AG10803 (cell line): ENCODE data around the gene SIVA1.

Experiments
- DNase-seq: peaks from one replicate; pipeline ENCODE4 v3.0.0; 2010; ENCODE audit warnings: low read depth
- H3K4me3 ChIP-seq: 2 replicates; pipeline ENCODE4 v1.5.1; 2011; ENCODE audit warnings: mild to moderate bottlenecking, low read length, control low read depth
- TF ChIP-seq, protein P1 (sequence below): conservative IDR thresholded peaks from 2 replicates; pipeline ENCODE4 v1.5.1; 2011; ENCODE audit warnings: mild to moderate bottlenecking, low read length, control low read depth, inconsistent platforms

The SIVA1 gene

GRCh38 chr14:104784218-104784568, 31.2 kb downstream of the SIVA1 start:
- DNase-seq = no peak
- H3K4me3 ChIP-seq = no peak overlapping the region
- TF ChIP-seq, protein P1, sequence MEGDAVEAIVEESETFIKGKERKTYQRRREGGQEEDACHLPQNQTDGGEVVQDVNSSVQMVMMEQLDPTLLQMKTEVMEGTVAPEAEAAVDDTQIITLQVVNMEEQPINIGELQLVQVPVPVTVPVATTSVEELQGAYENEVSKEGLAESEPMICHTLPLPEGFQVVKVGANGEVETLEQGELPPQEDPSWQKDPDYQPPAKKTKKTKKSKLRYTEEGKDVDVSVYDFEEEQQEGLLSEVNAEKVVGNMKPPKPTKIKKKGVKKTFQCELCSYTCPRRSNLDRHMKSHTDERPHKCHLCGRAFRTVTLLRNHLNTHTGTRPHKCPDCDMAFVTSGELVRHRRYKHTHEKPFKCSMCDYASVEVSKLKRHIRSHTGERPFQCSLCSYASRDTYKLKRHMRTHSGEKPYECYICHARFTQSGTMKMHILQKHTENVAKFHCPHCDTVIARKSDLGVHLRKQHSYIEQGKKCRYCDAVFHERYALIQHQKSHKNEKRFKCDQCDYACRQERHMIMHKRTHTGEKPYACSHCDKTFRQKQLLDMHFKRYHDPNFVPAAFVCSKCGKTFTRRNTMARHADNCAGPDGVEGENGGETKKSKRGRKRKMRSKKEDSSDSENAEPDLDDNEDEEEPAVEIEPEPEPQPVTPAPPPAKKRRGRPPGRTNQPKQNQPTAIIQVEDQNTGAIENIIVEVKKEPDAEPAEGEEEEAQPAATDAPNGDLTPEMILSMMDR = no peak

GRCh38 chr14:104784846-104785707, 32.1 kb downstream of the SIVA1 start:
- TF ChIP-seq, protein P1 = no peak
- no peak overlapping the region for H3K4me3 ChIP-seq
- DNase-seq = no peak

DNA sequence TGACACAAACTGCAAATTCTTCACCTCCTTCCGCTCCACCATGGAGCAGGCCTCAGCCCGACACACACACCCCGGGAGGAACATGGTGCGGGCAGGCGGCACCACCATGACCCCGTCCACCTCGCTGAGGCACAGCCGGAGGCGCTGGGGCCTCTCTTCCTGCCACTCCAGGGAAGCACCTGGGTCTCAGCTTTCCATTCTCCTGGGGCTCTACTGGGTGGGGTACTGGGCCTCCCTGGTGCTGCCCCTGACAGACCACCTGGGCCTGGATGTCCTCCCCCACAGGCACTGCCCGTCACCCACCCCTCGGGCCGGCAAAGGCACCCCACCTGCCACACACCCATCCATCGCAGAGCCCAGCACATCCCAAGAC, 32.7 kb downstream of the SIVA1 start:
- TF ChIP-seq, protein P1 = no peak
- no peak for DNase-seq
- H3K4me3 ChIP-seq = no peak overlapping the region

DNA sequence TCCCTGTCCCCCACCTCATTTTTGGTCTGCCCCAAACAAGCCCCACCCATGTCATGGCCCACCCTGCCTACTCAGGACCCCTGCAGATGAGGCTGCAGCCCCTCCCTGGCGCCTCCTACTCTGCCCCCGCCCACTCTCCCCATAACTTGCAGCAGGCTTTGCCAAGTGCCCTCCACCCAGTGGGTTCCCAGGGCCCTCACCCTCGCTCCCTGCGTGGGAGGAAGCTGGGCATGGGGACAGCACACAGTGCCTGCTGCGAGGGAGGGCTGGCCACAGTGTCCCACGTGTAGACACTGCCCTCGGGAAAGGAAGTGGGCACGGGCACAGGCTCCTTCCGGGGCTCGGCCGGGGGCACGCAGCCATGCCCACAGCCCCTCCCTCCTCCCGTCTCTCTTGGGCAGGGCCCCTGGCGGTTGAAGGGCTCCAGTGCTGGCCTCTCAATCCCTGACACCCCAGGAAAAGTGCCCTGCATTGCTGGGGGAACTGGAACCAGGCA, 33.2 kb downstream of the SIVA1 start:
- H3K4me3 ChIP-seq = no peak overlapping the region
- DNase-seq = no peak
- TF ChIP-seq, protein P1 = no peak

- H3K4me3 ChIP-seq = no peak overlapping the region
- DNase-seq = no peak
- TF ChIP-seq, protein P1 = no peak
These were observed 34.1 kb downstream of the SIVA1 start for GRCh38 chr14:104786726-104787675.

DNA sequence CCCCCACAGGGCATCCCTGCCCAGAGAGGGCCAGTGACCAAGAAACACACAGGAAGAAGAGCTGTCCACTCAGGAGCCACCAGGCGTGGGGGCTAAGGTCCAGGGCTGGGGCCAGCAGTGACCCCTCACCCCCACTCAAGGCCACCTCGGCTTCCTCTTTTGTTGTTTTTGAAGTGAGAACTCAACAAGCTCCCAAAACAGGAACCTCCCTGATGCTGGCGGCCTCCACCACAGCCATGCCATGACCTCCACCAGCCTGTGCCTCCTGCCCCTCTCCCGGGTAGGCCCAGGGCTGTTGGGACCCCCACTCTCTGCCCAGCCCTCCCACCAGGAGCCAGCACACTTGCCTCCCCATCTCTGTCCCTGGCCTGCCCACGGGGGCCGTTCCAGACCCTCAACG, 34.8 kb downstream of the SIVA1 start:
- DNase-seq = no peak
- TF ChIP-seq, protein P1 = no peak
- no peak overlapping the region for H3K4me3 ChIP-seq
